HEK293 (cell line): ENCODE results near the gene IGFALS.

Experiments used
- PRDM10 ChIP-seq: fragments of 450-650 bp; formaldehyde crosslinking; IDR thresholded peaks from 2 replicates; pipeline ENCODE4 v1.5.1; 2016; ENCODE audit warnings: missing biosample characterization, missing genetic modification characterization
- ZFP69B ChIP-seq: fragments of 450-650 bp; formaldehyde crosslinking; IDR thresholded peaks from 2 replicates; pipeline ENCODE4 v1.5.1; 2016; ENCODE audit warnings: missing biosample characterization, missing genetic modification characterization
- ZNF112 ChIP-seq: fragments of 450-650 bp; formaldehyde crosslinking; IDR thresholded peaks from 2 replicates; pipeline ENCODE4 v1.5.0; 2017; ENCODE audit warnings: missing biosample characterization, missing genetic modification characterization
- ZNF140 ChIP-seq: fragments of 450-650 bp; formaldehyde crosslinking; IDR thresholded peaks from 2 replicates; pipeline ENCODE4 v1.5.1; 2016; ENCODE audit warnings: missing biosample characterization, missing genetic modification characterization
- ZNF18 ChIP-seq: fragments of 450-650 bp; formaldehyde crosslinking; IDR thresholded peaks from 2 replicates; pipeline ENCODE4 v1.5.1; 2016; ENCODE audit warnings: missing biosample characterization, missing genetic modification characterization
- ZNF274 ChIP-seq, 2 experiments: fragments of 200-500 bp in 1 of 2; fragments of 450-650 bp in 1 of 2; sonication (Bioruptor generic) in 1 of 2; formaldehyde crosslinking in 1 of 2; IDR thresholded peaks; 2 replicates each; pipeline versions ENCODE4 v1.5.1 to v1.6.1; 2014 to 2016; ENCODE audit warnings: borderline replicate concordance in 1 of 2, inconsistent platforms in 1 of 2, low read length in 1 of 2, missing biosample characterization in 1 of 2, missing genetic modification characterization in 1 of 2
- ZNF426 ChIP-seq: fragments of 450-650 bp; formaldehyde crosslinking; IDR thresholded peaks from 2 replicates; pipeline ENCODE4 v1.5.1; 2017; ENCODE audit warnings: missing biosample characterization, missing genetic modification characterization, mild to moderate bottlenecking, inconsistent platforms, moderate library complexity
- ZNF560 ChIP-seq: fragments of 450-650 bp; formaldehyde crosslinking; IDR thresholded peaks from 2 replicates; pipeline ENCODE4 v1.5.1; 2017; ENCODE audit warnings: missing biosample characterization, missing genetic modification characterization, borderline replicate concordance
- ZNF629 ChIP-seq: fragments of 450-650 bp; formaldehyde crosslinking; IDR thresholded peaks from 2 replicates; pipeline ENCODE4 v1.5.1; 2017; ENCODE audit warnings: missing biosample characterization, missing genetic modification characterization
- ZNF704 ChIP-seq: fragments of 450-650 bp; formaldehyde crosslinking; IDR thresholded peaks from 2 replicates; pipeline ENCODE4 v1.5.1; 2016; ENCODE audit warnings: missing biosample characterization, missing genetic modification characterization
- TF ChIP-seq, protein P1 (sequence below): fragments of 450-650 bp; formaldehyde crosslinking; IDR thresholded peaks from 2 replicates; pipeline ENCODE4 v1.5.1; 2016; ENCODE audit warnings: missing biosample characterization, missing genetic modification characterization
- TF ChIP-seq, protein P2 (sequence below): fragments of 450-650 bp; formaldehyde crosslinking; conservative IDR thresholded peaks from 2 replicates; pipeline ENCODE4 v1.5.1; 2016; ENCODE audit warnings: low read depth, missing biosample characterization, missing genetic modification characterization
- TF ChIP-seq, protein P3 (sequence below): fragments of 450-650 bp; formaldehyde crosslinking; IDR thresholded peaks from 2 replicates; pipeline ENCODE4 v1.5.1; 2016; ENCODE audit warnings: missing biosample characterization, missing genetic modification characterization, borderline replicate concordance
- TF ChIP-seq, protein P4 (sequence below): fragments of 450-650 bp; formaldehyde crosslinking; optimal IDR thresholded peaks from 2 replicates; pipeline ENCODE3; 2016; ENCODE audit warnings: missing biosample characterization, mild to moderate bottlenecking, missing genetic modification characterization

The IGFALS gene

DNA sequence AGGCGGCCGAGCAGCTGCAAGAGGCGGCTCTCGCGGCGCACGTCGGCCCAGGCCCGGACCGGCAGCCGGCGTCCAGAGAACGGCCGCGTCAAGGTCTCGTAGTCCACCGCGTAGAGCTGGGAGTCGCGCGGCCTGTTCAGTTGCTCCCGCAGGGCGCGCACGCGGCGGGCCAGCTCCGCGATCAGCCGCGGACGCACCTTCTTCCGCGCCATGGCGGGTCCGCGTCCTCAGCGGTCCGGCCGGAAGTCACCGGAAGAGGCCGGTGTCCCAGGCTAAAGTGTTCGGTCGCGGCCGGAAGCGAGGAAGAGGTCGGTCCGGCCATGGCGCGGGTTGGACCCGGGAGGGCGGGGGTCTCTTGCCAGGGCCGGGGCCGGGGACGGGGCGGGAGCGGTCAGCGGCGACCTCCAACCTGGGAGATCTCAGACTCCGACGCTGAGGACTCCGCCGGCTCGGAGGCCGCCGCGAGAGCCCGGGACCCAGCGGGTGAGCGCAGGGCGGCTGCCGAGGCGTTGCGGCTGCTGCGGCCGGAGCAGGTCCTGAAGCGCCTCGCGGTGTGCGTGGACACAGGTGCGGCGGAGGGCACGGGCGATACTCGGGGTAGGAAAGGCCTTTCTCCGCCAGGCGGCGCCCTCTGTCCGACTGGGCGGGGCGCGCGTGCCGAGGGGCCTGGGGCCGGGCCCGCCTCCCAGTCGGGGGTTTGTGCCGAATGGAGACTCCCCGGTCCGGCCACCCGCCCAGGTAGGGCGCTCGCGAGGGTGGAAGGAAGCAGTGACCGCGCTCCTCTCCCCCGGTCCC, 20.4 kb downstream of the IGFALS start, which contains the start of gene MRPS34 (continued):
- TF ChIP-seq, protein P1, sequence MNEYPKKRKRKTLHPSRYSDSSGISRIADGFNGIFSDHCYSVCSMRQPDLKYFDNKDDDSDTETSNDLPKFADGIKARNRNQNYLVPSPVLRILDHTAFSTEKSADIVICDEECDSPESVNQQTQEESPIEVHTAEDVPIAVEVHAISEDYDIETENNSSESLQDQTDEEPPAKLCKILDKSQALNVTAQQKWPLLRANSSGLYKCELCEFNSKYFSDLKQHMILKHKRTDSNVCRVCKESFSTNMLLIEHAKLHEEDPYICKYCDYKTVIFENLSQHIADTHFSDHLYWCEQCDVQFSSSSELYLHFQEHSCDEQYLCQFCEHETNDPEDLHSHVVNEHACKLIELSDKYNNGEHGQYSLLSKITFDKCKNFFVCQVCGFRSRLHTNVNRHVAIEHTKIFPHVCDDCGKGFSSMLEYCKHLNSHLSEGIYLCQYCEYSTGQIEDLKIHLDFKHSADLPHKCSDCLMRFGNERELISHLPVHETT = peak; percentile 74
- TF ChIP-seq ZNF704 (tag by site-specific recombination) = no peak
- TF ChIP-seq ZNF274 (IDR thresholded peaks at IDR 0.05; ENCODE audit: low read length) = no peak
- TF ChIP-seq ZNF274 (tag by site-specific recombination; IDR thresholded peaks at IDR 0.05; ENCODE audit: borderline replicate concordance) = no peak
- TF ChIP-seq PRDM10 (tag by site-specific recombination) = peak; percentile 50
- peak; percentile 76 for TF ChIP-seq ZFP69B (tag by site-specific recombination)
- TF ChIP-seq ZNF629 (tag by site-specific recombination) = peak; percentile 40; the same call in 1 of the 2 replicates
- no peak for TF ChIP-seq ZNF112 (tag by site-specific recombination)
- TF ChIP-seq, protein P2, sequence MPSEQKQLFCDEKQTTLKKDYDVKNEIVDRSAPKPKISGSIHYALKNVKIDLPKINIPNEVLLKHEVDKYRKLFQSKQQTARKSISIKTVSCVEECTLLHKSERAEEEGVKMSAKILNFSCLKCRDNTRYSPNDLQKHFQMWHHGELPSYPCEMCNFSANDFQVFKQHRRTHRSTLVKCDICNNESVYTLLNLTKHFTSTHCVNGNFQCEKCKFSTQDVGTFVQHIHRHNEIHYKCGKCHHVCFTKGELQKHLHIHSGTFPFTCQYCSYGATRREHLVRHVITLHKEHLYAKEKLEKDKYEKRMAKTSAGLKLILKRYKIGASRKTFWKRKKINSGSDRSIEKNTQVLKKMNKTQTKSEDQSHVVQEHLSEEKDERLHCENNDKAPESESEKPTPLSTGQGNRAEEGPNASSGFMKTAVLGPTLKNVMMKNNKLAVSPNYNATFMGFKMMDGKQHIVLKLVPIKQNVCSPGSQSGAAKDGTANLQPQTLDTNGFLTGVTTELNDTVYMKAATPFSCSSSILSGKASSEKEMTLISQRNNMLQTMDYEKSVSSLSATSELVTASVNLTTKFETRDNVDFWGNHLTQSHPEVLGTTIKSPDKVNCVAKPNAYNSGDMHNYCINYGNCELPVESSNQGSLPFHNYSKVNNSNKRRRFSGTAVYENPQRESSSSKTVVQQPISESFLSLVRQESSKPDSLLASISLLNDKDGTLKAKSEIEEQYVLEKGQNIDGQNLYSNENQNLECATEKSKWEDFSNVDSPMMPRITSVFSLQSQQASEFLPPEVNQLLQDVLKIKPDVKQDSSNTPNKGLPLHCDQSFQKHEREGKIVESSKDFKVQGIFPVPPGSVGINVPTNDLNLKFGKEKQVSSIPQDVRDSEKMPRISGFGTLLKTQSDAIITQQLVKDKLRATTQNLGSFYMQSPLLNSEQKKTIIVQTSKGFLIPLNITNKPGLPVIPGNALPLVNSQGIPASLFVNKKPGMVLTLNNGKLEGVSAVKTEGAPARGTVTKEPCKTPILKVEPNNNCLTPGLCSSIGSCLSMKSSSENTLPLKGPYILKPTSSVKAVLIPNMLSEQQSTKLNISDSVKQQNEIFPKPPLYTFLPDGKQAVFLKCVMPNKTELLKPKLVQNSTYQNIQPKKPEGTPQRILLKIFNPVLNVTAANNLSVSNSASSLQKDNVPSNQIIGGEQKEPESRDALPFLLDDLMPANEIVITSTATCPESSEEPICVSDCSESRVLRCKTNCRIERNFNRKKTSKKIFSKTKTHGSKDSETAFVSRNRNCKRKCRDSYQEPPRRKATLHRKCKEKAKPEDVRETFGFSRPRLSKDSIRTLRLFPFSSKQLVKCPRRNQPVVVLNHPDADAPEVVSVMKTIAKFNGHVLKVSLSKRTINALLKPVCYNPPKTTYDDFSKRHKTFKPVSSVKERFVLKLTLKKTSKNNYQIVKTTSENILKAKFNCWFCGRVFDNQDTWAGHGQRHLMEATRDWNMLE = peak; percentile 33; the same call in 1 of the 2 replicates
- TF ChIP-seq, protein P3, sequence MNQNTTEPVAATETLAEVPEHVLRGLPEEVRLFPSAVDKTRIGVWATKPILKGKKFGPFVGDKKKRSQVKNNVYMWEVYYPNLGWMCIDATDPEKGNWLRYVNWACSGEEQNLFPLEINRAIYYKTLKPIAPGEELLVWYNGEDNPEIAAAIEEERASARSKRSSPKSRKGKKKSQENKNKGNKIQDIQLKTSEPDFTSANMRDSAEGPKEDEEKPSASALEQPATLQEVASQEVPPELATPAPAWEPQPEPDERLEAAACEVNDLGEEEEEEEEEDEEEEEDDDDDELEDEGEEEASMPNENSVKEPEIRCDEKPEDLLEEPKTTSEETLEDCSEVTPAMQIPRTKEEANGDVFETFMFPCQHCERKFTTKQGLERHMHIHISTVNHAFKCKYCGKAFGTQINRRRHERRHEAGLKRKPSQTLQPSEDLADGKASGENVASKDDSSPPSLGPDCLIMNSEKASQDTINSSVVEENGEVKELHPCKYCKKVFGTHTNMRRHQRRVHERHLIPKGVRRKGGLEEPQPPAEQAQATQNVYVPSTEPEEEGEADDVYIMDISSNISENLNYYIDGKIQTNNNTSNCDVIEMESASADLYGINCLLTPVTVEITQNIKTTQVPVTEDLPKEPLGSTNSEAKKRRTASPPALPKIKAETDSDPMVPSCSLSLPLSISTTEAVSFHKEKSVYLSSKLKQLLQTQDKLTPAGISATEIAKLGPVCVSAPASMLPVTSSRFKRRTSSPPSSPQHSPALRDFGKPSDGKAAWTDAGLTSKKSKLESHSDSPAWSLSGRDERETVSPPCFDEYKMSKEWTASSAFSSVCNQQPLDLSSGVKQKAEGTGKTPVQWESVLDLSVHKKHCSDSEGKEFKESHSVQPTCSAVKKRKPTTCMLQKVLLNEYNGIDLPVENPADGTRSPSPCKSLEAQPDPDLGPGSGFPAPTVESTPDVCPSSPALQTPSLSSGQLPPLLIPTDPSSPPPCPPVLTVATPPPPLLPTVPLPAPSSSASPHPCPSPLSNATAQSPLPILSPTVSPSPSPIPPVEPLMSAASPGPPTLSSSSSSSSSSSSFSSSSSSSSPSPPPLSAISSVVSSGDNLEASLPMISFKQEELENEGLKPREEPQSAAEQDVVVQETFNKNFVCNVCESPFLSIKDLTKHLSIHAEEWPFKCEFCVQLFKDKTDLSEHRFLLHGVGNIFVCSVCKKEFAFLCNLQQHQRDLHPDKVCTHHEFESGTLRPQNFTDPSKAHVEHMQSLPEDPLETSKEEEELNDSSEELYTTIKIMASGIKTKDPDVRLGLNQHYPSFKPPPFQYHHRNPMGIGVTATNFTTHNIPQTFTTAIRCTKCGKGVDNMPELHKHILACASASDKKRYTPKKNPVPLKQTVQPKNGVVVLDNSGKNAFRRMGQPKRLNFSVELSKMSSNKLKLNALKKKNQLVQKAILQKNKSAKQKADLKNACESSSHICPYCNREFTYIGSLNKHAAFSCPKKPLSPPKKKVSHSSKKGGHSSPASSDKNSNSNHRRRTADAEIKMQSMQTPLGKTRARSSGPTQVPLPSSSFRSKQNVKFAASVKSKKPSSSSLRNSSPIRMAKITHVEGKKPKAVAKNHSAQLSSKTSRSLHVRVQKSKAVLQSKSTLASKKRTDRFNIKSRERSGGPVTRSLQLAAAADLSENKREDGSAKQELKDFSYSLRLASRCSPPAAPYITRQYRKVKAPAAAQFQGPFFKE (tag by site-specific recombination) = no peak
- no peak for TF ChIP-seq ZNF426 (tag by site-specific recombination)
- TF ChIP-seq ZNF560 = no peak
- TF ChIP-seq ZNF140 = no peak
- TF ChIP-seq ZNF18 = no peak
- TF ChIP-seq, protein P4, sequence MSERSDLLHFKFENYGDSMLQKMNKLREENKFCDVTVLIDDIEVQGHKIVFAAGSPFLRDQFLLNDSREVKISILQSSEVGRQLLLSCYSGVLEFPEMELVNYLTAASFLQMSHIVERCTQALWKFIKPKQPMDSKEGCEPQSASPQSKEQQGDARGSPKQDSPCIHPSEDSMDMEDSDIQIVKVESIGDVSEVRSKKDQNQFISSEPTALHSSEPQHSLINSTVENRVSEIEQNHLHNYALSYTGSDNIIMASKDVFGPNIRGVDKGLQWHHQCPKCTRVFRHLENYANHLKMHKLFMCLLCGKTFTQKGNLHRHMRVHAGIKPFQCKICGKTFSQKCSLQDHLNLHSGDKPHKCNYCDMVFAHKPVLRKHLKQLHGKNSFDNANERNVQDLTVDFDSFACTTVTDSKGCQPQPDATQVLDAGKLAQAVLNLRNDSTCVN = peak; percentile 99
